ENCODE results near the gene TMEM18.

Gene TMEM18

GRCh38 chr2:666441-666840 is 10.8 kb downstream of the TMEM18 start:
- TF ChIP-seq TAF1 (IDR thresholded peaks at IDR 0.05; ENCODE audit: borderline replicate concordance, insufficient read depth, low read length): no peak
- TF ChIP-seq SIN3A (IDR thresholded peaks at IDR 0.05; ENCODE audit: borderline replicate concordance, insufficient read depth, low read length): no peak
- no peak for TF ChIP-seq FOXP2 (optimal IDR thresholded peaks at IDR 0.05; ENCODE audit: borderline replicate concordance, extremely low read depth, extremely low read length, insufficient read depth)
- TF ChIP-seq REST (IDR thresholded peaks at IDR 0.05; ENCODE audit: insufficient read depth in 1 of 2, low read depth in 2 of 2, low read length in 2 of 2): no peak
- TF ChIP-seq POLR2AphosphoS5 (IDR thresholded peaks at IDR 0.05; ENCODE audit: low read depth, low read length): no peak

GRCh38 chr2:665340-666073 is 11.7 kb downstream of the TMEM18 start:
- TF ChIP-seq POLR2AphosphoS5 (IDR thresholded peaks at IDR 0.05; ENCODE audit: low read depth, low read length): no peak
- TF ChIP-seq SIN3A (IDR thresholded peaks at IDR 0.05; ENCODE audit: borderline replicate concordance, insufficient read depth, low read length): no peak
- TF ChIP-seq REST (IDR thresholded peaks at IDR 0.05; ENCODE audit: insufficient read depth in 1 of 2, low read depth in 2 of 2, low read length in 2 of 2): no peak
- TF ChIP-seq TAF1 (IDR thresholded peaks at IDR 0.05; ENCODE audit: borderline replicate concordance, insufficient read depth, low read length): no peak
- no peak for TF ChIP-seq FOXP2 (optimal IDR thresholded peaks at IDR 0.05; ENCODE audit: borderline replicate concordance, extremely low read depth, extremely low read length, insufficient read depth)

- TF ChIP-seq FOXP2 (optimal IDR thresholded peaks at IDR 0.05; ENCODE audit: borderline replicate concordance, extremely low read depth, extremely low read length, insufficient read depth) (no peak), REST (IDR thresholded peaks at IDR 0.05; ENCODE audit: insufficient read depth in 1 of 2, low read depth in 2 of 2, low read length in 2 of 2) (no peak), SIN3A (IDR thresholded peaks at IDR 0.05; ENCODE audit: borderline replicate concordance, insufficient read depth, low read length) (no peak), TAF1 (IDR thresholded peaks at IDR 0.05; ENCODE audit: borderline replicate concordance, insufficient read depth, low read length) (no peak), POLR2AphosphoS5 (IDR thresholded peaks at IDR 0.05; ENCODE audit: low read depth, low read length) (no peak)
Measured at GRCh38 chr2:664063-664462, 13.1 kb downstream of the TMEM18 start.

- TF ChIP-seq SIN3A (IDR thresholded peaks at IDR 0.05; ENCODE audit: borderline replicate concordance, insufficient read depth, low read length): no peak
- no peak for TF ChIP-seq POLR2AphosphoS5 (IDR thresholded peaks at IDR 0.05; ENCODE audit: low read depth, low read length)
- no peak for TF ChIP-seq REST (IDR thresholded peaks at IDR 0.05; ENCODE audit: insufficient read depth in 1 of 2, low read depth in 2 of 2, low read length in 2 of 2)
- TF ChIP-seq FOXP2 (optimal IDR thresholded peaks at IDR 0.05; ENCODE audit: borderline replicate concordance, extremely low read depth, extremely low read length, insufficient read depth): no peak
- no peak for TF ChIP-seq TAF1 (IDR thresholded peaks at IDR 0.05; ENCODE audit: borderline replicate concordance, insufficient read depth, low read length)
Measured at GRCh38 chr2:663221-663620, 14.0 kb downstream of the TMEM18 start.

All from PFSK-1 (cell line).